22Rv1 (cell line): ENCODE measurements around the gene DDX31.

Experiments used
- ZFX ChIP-seq: fragments of 450-650 bp; IDR thresholded peaks from 2 replicates; pipeline ENCODE4 v1.6.1; 2017; ENCODE audit warnings: antibody characterized with exemption, borderline replicate concordance
- TF ChIP-seq, protein P1 (sequence below): fragments of 450-650 bp; IDR thresholded peaks from 2 replicates; pipeline ENCODE4 v1.5.1; 2017; ENCODE audit warnings: mild to moderate bottlenecking

DNA sequence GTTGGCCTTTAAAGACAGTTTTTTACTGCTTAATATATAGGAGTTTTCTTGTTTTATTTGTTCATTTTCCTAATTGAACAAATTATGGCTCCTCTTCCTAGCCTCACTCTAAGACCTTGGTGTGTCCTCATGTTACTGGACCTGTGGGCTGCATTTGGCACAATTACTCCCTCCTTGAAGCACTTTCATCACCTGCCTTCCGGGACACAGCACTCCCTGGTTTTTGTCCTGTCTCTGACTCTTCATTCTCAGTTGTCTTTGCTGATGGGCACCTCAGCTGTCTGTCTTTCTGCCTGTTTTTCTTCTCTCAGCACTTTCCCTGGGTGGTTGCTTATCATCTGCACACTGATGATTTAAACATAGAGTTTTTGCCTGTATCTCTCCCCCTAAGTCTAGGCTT is 14.1 kb upstream of the DDX31 start:
- TF ChIP-seq ZFX, result no peak
- TF ChIP-seq, protein P1, sequence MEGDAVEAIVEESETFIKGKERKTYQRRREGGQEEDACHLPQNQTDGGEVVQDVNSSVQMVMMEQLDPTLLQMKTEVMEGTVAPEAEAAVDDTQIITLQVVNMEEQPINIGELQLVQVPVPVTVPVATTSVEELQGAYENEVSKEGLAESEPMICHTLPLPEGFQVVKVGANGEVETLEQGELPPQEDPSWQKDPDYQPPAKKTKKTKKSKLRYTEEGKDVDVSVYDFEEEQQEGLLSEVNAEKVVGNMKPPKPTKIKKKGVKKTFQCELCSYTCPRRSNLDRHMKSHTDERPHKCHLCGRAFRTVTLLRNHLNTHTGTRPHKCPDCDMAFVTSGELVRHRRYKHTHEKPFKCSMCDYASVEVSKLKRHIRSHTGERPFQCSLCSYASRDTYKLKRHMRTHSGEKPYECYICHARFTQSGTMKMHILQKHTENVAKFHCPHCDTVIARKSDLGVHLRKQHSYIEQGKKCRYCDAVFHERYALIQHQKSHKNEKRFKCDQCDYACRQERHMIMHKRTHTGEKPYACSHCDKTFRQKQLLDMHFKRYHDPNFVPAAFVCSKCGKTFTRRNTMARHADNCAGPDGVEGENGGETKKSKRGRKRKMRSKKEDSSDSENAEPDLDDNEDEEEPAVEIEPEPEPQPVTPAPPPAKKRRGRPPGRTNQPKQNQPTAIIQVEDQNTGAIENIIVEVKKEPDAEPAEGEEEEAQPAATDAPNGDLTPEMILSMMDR, result no peak
